SK-N-SH (cell line): Measurements from ENCODE around the gene APC2.

Experiments
- CHD2 ChIP-seq: fragments of 150-350 bp; IDR thresholded peaks from 2 replicates; pipeline ENCODE4 v1.6.1; 2018; ENCODE audit warnings: low read length; ENCODE audit not compliant: partially characterized antibody
- NFIC ChIP-seq: IDR thresholded peaks from 2 replicates; pipeline ENCODE4 v1.4.0; 2012; ENCODE audit warnings: borderline replicate concordance
- RFX5 ChIP-seq: IDR thresholded peaks from 2 replicates; pipeline ENCODE4 v1.6.1; 2012; ENCODE audit warnings: mild to moderate bottlenecking, improper control_type of control experiment, low read length

DNA sequence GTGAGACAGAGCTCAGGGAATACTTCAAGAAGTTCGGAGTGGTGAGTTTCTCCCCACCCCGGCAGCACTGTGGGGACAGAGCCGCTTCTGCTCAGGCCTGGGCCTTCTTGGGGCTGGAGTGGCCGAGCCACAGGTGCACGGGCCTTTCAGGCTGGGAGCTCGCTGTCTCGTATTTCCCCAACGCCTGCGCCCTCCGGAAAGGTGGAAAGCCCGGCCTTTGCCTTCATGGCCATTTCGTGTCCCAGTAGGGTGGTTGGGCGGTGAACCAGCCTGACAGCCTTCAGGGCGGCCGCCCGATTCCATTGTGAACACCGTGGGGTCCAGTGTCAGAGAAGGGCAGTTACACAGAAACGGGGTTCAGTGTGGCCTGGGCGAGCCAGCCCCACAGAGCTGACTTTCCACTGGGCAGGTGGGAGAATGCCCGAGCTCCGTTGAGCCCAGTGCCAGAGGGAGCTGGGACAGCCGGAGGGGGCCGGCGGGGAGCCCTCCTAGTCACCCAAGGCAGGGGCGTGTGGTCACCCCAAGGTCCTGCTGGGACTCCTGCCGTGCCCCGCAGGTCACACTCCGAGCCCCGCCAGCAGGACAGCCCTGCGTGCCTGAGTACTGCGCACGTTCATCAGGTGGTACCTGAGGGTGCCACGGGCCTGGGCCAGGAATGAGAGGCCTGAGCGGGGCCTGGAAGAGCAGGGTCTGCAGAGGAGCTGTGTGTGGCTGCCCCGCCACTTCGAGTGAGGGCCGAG, 28.5 kb upstream of the APC2 start:
- TF ChIP-seq NFIC (no peak), CHD2 (no peak), RFX5 (no peak)
